Measurements from ENCODE around the gene ECE2.

ECE2 gene

DNA sequence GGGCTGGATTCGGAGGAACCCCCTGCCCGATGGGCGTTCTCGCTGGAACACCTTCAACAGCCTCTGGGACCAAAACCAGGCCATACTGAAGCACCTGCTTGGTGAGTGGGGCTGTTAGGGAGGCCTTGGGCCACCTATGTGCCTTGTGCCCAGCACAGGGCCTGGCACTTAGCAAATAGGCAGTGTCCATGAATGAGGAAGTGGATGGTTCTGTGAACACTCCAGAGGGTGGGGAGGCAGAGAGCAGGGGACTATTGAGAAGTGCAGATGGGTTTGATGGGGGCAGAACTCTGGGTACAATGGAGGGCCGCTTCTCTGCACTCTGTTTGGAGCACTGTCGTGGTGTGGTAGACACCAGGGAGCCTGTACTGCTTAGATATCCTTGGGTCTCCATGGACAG, 1.5 kb downstream of the ECE2 start:
- DNase-seq: no peak

DNA sequence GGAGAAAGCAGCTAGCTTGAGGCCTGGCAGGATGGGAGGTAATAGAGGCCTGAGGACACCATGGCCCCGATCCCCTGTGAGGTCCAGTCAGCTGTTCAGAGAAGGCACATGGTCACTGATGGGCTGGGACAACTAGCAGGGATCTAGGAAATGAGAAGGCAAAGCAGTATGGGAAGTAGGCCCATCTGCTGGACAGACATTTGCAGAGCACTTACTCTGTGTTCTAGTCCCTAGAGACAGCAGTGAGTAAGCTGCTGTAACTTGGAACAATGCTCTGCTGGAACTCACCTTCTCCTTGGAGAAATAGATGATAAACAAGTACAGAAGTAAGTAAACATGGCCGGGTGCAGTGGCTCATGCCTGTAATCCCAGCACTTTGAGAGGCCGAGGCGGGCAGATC, 7.1 kb downstream of the ECE2 start:
- no peak for DNase-seq

DNA sequence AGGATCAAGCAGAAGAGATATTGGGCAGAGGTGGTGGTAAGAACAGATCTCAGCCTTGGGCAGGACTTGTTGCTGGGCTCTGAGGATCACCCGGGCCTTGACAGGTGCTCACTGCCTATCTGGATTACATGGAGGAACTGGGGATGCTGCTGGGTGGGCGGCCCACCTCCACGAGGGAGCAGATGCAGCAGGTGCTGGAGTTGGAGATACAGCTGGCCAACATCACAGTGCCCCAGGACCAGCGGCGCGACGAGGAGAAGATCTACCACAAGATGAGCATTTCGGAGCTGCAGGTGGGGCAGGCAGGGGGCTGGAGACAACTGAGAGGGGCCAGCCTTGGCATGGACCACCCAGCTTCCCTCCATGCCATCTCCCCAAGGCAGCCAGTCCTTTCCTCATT, 7.9 kb downstream of the ECE2 start:
- no peak for DNase-seq

GRCh38 chr3:184284696-184285095, 8.9 kb downstream of the ECE2 start:
- DNase-seq: peak in 1 of 2 experiments; percentile 28

DNA sequence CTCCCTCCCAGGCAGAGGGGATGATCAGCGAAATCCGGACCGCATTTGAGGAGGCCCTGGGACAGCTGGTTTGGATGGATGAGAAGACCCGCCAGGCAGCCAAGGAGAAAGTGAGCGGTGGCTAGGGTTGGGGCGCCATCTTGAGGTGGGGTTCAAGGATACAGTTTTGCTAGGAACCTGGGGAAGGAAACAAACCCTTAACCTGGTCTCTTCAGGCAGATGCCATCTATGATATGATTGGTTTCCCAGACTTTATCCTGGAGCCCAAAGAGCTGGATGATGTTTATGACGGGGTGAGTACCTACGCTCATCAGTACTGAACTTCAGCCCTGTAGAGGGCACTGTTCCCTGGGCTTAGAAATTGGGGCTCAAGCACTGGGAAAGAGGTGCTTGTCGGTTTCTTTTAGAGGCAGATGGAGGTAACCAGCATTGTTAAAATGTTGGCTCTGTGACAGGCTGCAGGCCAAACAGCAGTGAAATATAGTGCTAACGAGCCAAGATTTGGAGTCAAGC, 13.7 kb downstream of the ECE2 start:
- DNase-seq: peak; percentile 58

DNA sequence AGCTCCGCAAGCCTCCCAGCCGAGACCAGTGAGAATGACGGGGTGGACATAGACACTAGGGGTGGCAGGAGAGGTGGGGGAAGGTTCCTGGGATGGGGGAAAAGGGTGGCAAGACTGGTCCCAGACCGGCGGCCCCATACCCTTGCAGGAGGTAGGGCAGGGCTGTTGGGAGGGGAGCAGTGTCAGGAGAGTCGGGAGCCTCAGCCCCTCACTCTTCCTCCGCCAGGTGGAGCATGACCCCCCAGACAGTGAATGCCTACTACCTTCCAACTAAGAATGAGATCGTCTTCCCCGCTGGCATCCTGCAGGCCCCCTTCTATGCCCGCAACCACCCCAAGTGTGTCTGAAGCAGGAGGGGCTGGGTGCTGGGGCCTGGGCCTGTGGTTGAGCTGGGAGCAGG, 14.5 kb downstream of the ECE2 start:
- DNase-seq: no peak

DNA sequence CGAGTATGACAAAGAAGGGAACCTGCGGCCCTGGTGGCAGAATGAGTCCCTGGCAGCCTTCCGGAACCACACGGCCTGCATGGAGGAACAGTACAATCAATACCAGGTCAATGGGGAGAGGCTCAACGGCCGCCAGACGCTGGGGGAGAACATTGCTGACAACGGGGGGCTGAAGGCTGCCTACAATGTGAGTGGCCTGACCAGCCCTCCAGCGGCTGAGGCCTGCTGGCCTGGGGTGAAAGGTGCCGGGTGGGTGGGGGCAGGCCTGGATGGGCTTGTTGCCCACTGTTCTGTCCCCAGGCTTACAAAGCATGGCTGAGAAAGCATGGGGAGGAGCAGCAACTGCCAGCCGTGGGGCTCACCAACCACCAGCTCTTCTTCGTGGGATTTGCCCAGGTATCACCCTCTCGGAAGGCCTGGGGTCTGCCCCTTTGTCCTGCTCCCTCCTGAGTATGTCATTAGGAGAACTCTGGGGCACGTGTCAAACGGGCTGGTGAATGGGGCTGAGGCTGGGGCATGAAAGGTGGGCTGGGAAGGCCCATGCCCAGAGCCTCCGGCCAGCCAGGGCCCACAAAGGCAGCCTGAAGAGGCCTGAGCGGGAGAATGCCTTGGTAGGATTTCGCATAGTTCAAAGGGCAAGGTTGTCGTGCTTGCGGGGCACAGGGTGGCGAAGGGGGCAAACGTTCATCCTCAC, 15.4 kb downstream of the ECE2 start:
- no peak for DNase-seq

DNA sequence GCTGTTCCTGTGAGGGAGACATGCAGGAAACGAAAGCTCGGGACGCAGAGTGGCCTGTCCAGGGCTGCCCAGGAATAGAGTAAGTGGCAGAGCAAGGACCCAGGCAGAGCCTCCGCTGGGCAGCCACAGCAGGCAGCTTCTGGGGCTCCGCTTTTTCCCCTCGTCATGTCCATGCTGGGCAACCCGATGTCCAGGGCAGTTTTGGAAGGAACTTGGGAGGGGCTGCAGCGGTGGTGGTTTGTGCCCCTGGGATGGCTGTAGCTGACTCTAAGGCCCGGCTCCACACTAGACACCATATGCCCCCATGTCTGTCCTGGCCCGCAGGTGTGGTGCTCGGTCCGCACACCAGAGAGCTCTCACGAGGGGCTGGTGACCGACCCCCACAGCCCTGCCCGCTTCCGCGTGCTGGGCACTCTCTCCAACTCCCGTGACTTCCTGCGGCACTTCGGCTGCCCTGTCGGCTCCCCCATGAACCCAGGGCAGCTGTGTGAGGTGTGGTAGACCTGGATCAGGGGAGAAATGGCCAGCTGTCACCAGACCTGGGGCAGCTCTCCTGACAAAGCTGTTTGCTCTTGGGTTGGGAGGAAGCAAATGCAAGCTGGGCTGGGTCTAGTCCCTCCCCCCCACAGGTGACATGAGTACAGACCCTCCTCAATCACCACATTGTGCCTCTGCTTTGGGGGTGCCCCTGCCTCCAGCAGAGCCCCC, 16.1 kb downstream of the ECE2 start:
- no peak for DNase-seq

DNA sequence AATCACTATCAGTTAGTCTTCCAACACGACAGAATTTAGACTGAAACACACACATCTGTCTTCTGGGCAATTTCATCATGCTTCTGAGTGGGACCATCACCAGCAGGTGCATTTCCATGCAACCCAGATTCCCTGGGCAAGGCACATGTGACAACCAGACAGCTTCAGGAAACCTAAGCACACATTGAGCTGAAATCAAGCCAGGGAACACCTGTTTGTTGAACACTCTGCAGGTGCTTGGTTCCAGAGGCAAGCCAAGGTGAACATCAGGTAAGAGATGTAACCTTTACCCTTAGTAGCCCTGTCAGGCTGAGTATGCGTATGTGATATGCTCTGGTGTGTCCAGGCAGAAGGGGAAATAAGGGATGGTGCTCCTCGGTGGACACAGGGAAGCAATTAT, 19.9 kb downstream of the ECE2 start:
- no peak for DNase-seq

- no peak for DNase-seq
Measured at GRCh38 chr3:184296616-184297015, 20.8 kb downstream of the ECE2 start.

DNA sequence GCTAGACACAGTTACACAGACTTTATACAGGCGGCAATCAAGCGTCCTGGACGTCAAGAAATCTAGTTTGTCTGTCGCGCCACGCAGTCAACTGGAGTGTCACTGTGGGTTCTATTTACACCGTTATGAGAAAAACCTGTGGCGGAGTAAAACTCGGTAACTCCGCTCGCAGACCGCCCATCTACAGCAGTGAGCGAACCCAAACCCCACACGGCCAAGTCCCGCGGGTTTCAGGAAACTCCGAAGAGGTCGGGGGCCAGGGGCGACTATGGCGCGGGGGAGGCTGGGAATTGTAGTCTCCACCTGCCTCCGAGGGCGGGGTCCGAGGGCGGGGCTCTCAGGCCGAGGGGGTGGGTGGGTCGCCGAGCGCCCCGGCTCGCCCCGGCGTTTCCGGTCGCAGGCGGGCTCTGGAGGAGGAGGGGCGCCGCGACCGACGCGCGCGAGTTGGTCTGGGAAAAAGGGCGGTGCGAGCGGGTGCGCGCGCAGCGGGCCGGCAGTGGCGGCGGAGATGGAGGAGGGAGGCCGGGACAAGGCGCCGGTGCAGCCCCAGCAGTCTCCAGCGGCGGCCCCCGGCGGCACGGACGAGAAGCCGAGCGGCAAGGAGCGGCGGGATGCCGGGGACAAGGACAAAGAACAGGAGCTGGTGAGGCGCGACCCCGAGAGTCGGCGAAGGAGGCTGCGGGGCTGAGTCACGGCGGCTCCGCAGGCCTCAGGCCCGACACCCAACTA, 23.1 kb downstream of the ECE2 start, which contains the start of gene PSMD2:
PSMD2 (plus strand) TSS at position 483 of the 729 bp plus-strand sequence; CDS start at position 509, 26 bp downstream.
- DNase-seq: peak; percentile 98 to 99

- DNase-seq: no peak
Measured at GRCh38 chr3:184299488-184300377, 23.9 kb downstream of the ECE2 start.

DNA sequence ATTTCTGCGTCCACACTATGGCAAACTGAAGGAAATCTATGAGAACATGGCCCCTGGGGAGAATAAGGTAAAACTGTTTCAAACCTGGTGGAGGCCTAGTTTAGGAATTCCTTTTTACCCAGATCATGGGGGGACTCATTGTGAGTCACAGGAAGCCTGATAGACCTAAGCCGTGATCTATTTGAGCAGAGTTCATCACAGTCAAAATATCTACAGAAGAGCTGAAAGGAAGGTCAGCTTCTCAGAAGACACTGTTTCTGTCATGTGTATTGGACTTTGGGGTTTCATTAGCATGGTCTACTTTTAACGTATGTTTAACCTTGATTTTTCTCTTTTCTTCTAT, 24.5 kb downstream of the ECE2 start:
- no peak for DNase-seq

DNA sequence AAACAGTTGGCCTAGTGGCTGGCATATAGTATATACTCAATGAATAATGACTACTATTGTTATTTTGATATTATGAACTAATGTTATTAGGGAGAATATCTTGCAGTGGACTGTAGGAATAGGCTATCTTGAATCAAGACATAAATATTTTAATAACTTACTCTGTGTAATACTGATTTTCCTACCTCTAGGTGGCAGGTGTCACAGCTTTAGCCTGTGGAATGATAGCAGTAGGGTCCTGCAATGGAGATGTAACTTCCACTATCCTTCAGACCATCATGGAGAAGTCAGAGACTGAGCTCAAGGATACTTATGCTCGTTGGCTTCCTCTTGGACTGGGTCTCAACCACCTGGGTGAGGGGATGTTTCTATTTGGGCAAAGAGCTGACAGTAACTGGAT, 29.8 kb downstream of the ECE2 start:
- DNase-seq: no peak

GRCh38 chr3:184306341-184306972, 30.6 kb downstream of the ECE2 start:
- no peak for DNase-seq

GRCh38 chr3:184307915-184308314, 32.1 kb downstream of the ECE2 start:
- no peak for DNase-seq

DNA sequence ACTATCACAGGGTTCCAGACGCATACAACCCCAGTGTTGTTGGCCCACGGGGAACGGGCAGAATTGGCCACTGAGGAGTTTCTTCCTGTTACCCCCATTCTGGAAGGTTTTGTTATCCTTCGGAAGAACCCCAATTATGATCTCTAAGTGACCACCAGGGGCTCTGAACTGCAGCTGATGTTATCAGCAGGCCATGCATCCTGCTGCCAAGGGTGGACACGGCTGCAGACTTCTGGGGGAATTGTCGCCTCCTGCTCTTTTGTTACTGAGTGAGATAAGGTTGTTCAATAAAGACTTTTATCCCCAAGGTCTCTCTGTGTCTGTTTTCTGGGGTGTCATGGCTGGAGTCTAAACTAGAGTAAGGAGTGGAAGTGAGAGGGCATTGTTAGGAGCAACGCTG, 32.9 kb downstream of the ECE2 start:
- DNase-seq: no peak

DNA sequence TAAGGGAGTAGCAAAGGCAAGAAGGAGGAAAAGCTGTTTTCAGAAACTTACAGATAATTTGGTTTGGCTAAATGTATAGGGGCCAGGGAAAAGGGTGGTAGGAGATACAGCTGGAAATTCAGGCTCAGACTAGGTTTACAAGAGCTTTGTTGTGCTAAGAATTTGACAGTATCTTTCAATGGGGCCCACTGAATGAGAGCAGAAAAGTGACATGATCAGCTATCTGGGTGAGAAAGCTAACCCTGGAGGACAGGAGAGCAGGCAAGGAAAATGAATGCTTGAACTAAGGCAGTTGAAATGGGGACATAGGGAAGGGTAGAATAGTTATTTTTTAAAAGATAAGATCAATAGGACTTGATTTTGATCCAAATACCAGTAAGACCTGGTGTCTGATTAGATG, 35.8 kb downstream of the ECE2 start:
- DNase-seq: no peak

- DNase-seq: peak; percentile 89 to 90
Measured at GRCh38 chr3:184314363-184314699, 38.5 kb downstream of the ECE2 start, which contains the start of gene EIF4G1. Gene EIF4G1 (plus strand): TSS chr3:184314606. CDS start chr3:184315797, 1,191 bp downstream.

- DNase-seq: peak; percentile 50 to 53
Measured at GRCh38 chr3:184314700-184315542, 39.1 kb downstream of the ECE2 start.

DNA sequence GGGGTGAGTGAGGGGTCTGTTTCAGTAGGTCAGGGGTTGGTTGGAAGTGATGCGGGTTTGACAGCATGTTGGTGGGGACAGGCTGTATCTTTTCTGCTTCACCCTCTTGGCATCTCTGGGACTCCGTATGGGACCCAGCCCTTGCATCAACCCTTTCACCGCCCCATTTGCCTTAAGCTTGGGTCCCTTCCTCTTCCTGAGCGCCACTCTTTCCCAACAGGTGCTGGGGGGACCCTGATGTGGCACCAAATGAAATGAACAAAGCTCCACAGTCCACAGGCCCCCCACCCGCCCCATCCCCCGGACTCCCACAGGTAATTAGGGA, 39.7 kb downstream of the ECE2 start:
- no peak for DNase-seq

All from activated CD4-positive, alpha-beta T cell treated with anti-CD3 and anti-CD28 coated beads, Interleukin-2, amount 50 U/mL, for 4 hours (primary cell).